Esophagus squamous epithelium (tissue), 5 donors: ENCODE measurements around the gene NEO1. TPM values are rescaled to one million over a fixed set of nuclear protein-coding genes. Genes with fewer than 3 reads are reported as not detected.

ENCODE experiments used
- DNase-seq: peaks from one replicate; lab custom pipeline; 2025; lab: John Stamatoyannopoulos, UW
- H3K27ac ChIP-seq, 4 donors: fragments of 200-600 bp; sonication (generic); one replicate each; pipeline ENCODE4 v1.5.1; 2016 to 2019; ENCODE audit warnings: mild to moderate bottlenecking in 1 of 4
- H3K27me3 ChIP-seq, 4 donors: fragments of 200-600 bp; sonication (generic); 1 replicate in 3 of 4; 2 replicates in 1 of 4; pipeline versions ENCODE4 v1.5.1 to v1.6.0; 2017 to 2021; ENCODE audit warnings: antibody characterized with exemption in 1 of 4
- H3K36me3 ChIP-seq, 3 donors: fragments of 200-600 bp; sonication (generic); one replicate each; pipeline ENCODE4 v1.5.1; 2016 to 2019
- H3K4me1 ChIP-seq, 3 donors: fragments of 200-600 bp; sonication (generic); one replicate each; pipeline ENCODE4 v1.5.1; 2017 to 2019
- H3K4me3 ChIP-seq, 4 donors: fragments of 200-600 bp; sonication (generic); 1 replicate in 3 of 4; 2 replicates in 1 of 4; pipeline ENCODE4 v1.5.1; 2016 to 2019; ENCODE audit warnings: mild to moderate bottlenecking in 2 of 4, moderate library complexity in 1 of 4
- H3K9me3 ChIP-seq, 3 donors: fragments of 200-600 bp; sonication (generic); one replicate each; pipeline ENCODE4 v1.5.1; 2016 to 2019
- CTCF ChIP-seq, 6 experiments: fragments of 450-650 bp in 4 of 6; fragments of 200-600 bp in 2 of 6; sonication (generic) in 2 of 6; IDR thresholded peaks; one replicate each; pipeline ENCODE4 v1.5.1; 2016 to 2019; ENCODE audit warnings: antibody characterized with exemption in 6 of 6, mild to moderate bottlenecking in 4 of 6, moderate library complexity in 4 of 6
- POLR2A ChIP-seq, 4 donors: fragments of 450-650 bp; IDR thresholded peaks; one replicate each; pipeline ENCODE4 v1.6.1; 2017; ENCODE audit warnings: antibody characterized with exemption in 4 of 4, mild to moderate bottlenecking in 4 of 4, moderate library complexity in 3 of 4
- WGBS, 2 donors: methylation state at CpG; one replicate each; pipeline ENCODE4 v1.1.5; 2018; 5-methylcytosine and 5-hydroxymethylcytosine counted together
- intact Hi-C: fragments of 100-400 bp; cut with DNase I; formaldehyde crosslinking; loops from one replicate; pipeline ENCODE4 v1.15.0; 2022
- total RNA-seq, 4 donors: library from RNA; depleted of rRNA; stranded (reverse); fragments of >200 nt; gene quantifications; one replicate each; pipeline ENCODE4 v1.1.0, GENCODE V29; 2016
- donor health status: DM: yes; HTN: yes; CAD: no.

The NEO1 gene
- total RNA-seq, 4 donors from 2014 or later = 9.2 to 32.0 (median 15.0) TPM

- Histone ChIP-seq H3K9me3 (no peaks in the 10 kb centered on the region), H3K4me1 (no peaks in the 10 kb centered on the region), H3K27ac (no peak overlapping the region), H3K4me3 (no peak overlapping the region), H3K36me3 (no peaks in the 10 kb centered on the region), H3K27me3 (peaks cover 0 to 53% (median 0%) of the 10 kb centered on the region in 4 donors)
- intact Hi-C loops = no loop called here
- 57 to 67% methylated on average over 3 of the region's 3 CpGs for WGBS, 2 donors
- no peak for DNase-seq
- TF ChIP-seq POLR2A (IDR thresholded peaks at IDR 0.05) (no peak), CTCF (IDR thresholded peaks at IDR 0.05) (no peak)
Measured at GRCh38 chr15:73023071-73023470, 29.2 kb upstream of the NEO1 start.

GRCh38 chr15:73024168-73024567 is 28.1 kb upstream of the NEO1 start:
- 70 to 77% methylated on average over 4 of the region's 4 CpGs for WGBS, 2 donors
- no peak for TF ChIP-seq POLR2A (IDR thresholded peaks at IDR 0.05)
- TF ChIP-seq CTCF (IDR thresholded peaks at IDR 0.05) = no peak
- Histone ChIP-seq H3K27ac (no peak overlapping the region), H3K9me3 (no peaks in the 10 kb centered on the region), H3K36me3 (no peaks in the 10 kb centered on the region), H3K27me3 (peaks cover 0 to 58% (median 0%) of the 10 kb centered on the region in 4 donors), H3K4me3 (no peak overlapping the region), H3K4me1 (no peaks in the 10 kb centered on the region)
- DNase-seq = no peak
- intact Hi-C loops = no loop called here

- Histone ChIP-seq H3K27me3 (peaks cover 0 to 47% (median 0%) of the 10 kb centered on the region in 4 donors), H3K36me3 (no peaks in the 10 kb centered on the region), H3K4me3 (no peak overlapping the region), H3K4me1 (no peaks in the 10 kb centered on the region), H3K9me3 (no peaks in the 10 kb centered on the region), H3K27ac (no peak overlapping the region)
- no peak for TF ChIP-seq CTCF (IDR thresholded peaks at IDR 0.05)
- TF ChIP-seq POLR2A (IDR thresholded peaks at IDR 0.05) = no peak
- no peak for DNase-seq
- intact Hi-C loops = no loop called here
- WGBS, 2 donors = 61 to 91% methylated on average over 3 of the region's 4 CpGs
Measured at GRCh38 chr15:73026511-73027054, 25.7 kb upstream of the NEO1 start.

GRCh38 chr15:73028031-73028430 is 24.2 kb upstream of the NEO1 start:
- Histone ChIP-seq H3K4me3 (no peak overlapping the region), H3K4me1 (no peaks in the 10 kb centered on the region), H3K36me3 (no peaks in the 10 kb centered on the region), H3K9me3 (no peaks in the 10 kb centered on the region), H3K27ac (no peak overlapping the region), H3K27me3 (peaks cover 0 to 53% (median 0%) of the 10 kb centered on the region in 4 donors)
- TF ChIP-seq POLR2A (IDR thresholded peaks at IDR 0.05) (no peak), CTCF (IDR thresholded peaks at IDR 0.05) (no peak)
- no peak for DNase-seq
- WGBS, 2 donors = 83 to 84% methylated on average over 4 to 6 of the region's 6 CpGs
- intact Hi-C loops = no loop called here

- TF ChIP-seq CTCF (IDR thresholded peaks at IDR 0.05) (no peak), POLR2A (IDR thresholded peaks at IDR 0.05) (no peak)
- no peaks in the 10 kb centered on the region for H3K9me3 ChIP-seq
- peaks cover 0 to 59% (median 0%) of the 10 kb centered on the region in 4 donors for H3K27me3 ChIP-seq
- intact Hi-C loops = no loop called here
- no peak overlapping the region for H3K27ac ChIP-seq
- DNase-seq = no peak
- 57 to 66% methylated on average over 7 of the region's 7 CpGs for WGBS, 2 donors
- H3K4me1 ChIP-seq = no peaks in the 10 kb centered on the region
- no peaks in the 10 kb centered on the region for H3K36me3 ChIP-seq
- H3K4me3 ChIP-seq = no peak overlapping the region
Measured at GRCh38 chr15:73028831-73029451, 23.3 kb upstream of the NEO1 start.
